ENCODE data around the gene KRT6A. TPM values are rescaled to one million over a fixed set of nuclear protein-coding genes. Genes with fewer than 3 reads are reported as not detected.

KRT6A gene
- polyA plus RNA-seq, 3 donors: not detected

GRCh38 chr12:52534482-52534881 is 41.4 kb upstream of the KRT6A start:
- H3K9ac ChIP-seq (ENCODE audit: insufficient read depth, low read length, poor library complexity, severe bottlenecking): no peak overlapping the region
- no peak overlapping the region for H3K4me3 ChIP-seq (replicated peaks in 1 of 3; ENCODE audit: low read depth in 2 of 3, low read length in 3 of 3)
- no peak overlapping the region for H3K4me3 Mint-ChIP-seq
- DNase-seq: no peak
- peaks cover 0 to 1% (median 0%) of the 10 kb centered on the region in 7 donors for H3K9me3 Mint-ChIP-seq
- H3K27ac Mint-ChIP-seq: no peak overlapping the region
- no peak overlapping the region for H3K4me2 ChIP-seq (replicated peaks; ENCODE audit: extremely low read depth, low read length, poor library complexity, severe bottlenecking)
- H3K36me3 Mint-ChIP-seq: no peaks in the 10 kb centered on the region
- 88% methylated on average over 2 of the region's 5 CpGs for WGBS (ENCODE audit: insufficient coverage)
- no peak overlapping the region for H3K27ac ChIP-seq (ENCODE audit: low read depth in 1 of 2, low read length in 2 of 2)
- H4K20me1 ChIP-seq (ENCODE audit: insufficient read depth, low read length): no peaks in the 10 kb centered on the region
- peaks cover 14% of the 10 kb centered on the region for H3K4me1 Mint-ChIP-seq
- H3K27me3 Mint-ChIP-seq (ENCODE audit: low read depth in 3 of 3): peaks cover 3 to 4% (median 3%) of the 10 kb centered on the region in 3 donors
- no peaks in the 10 kb centered on the region for H3K36me3 ChIP-seq (replicated peaks in 1 of 2; ENCODE audit: control insufficient read depth in 1 of 2, insufficient read depth in 2 of 2, low read length in 2 of 2)
- H3K4me1 ChIP-seq (ENCODE audit: control insufficient read depth in 1 of 2, insufficient read depth in 2 of 2, low read length in 2 of 2): peaks cover 10 to 18% of the 10 kb centered on the region in 2 donors
- TF ChIP-seq CTCF (IDR thresholded peaks at IDR 0.05): no peak
- intact Hi-C loops (cut with micrococcal nuclease): no loop called here
- no peaks in the 10 kb centered on the region for H3K79me2 ChIP-seq (ENCODE audit: insufficient read depth, low read length)
- H2AFZ ChIP-seq (ENCODE audit: insufficient read depth, low read depth, low read length, poor library complexity, severe bottlenecking): no peak overlapping the region
- no peaks in the 10 kb centered on the region for H3K27me3 ChIP-seq (ENCODE audit: control insufficient read depth in 2 of 2, insufficient read depth in 2 of 2, low read length in 2 of 2)
- no peaks in the 10 kb centered on the region for H3K9me3 ChIP-seq (replicated peaks in 1 of 2; ENCODE audit: control insufficient read depth in 1 of 2, insufficient read depth in 1 of 2, low read length in 2 of 2)

- peaks cover 0 to 1% (median 0%) of the 10 kb centered on the region in 7 donors for H3K9me3 Mint-ChIP-seq
- no peaks in the 10 kb centered on the region for H3K9me3 ChIP-seq (replicated peaks in 1 of 2; ENCODE audit: control insufficient read depth in 1 of 2, insufficient read depth in 1 of 2, low read length in 2 of 2)
- H3K36me3 Mint-ChIP-seq: no peaks in the 10 kb centered on the region
- H3K4me2 ChIP-seq (replicated peaks; ENCODE audit: extremely low read depth, low read length, poor library complexity, severe bottlenecking): no peak overlapping the region
- no peak overlapping the region for H3K4me3 Mint-ChIP-seq
- intact Hi-C loops (cut with micrococcal nuclease): no loop called here
- H3K27me3 ChIP-seq (ENCODE audit: control insufficient read depth in 2 of 2, insufficient read depth in 2 of 2, low read length in 2 of 2): no peaks in the 10 kb centered on the region
- H3K36me3 ChIP-seq (replicated peaks in 1 of 2; ENCODE audit: control insufficient read depth in 1 of 2, insufficient read depth in 2 of 2, low read length in 2 of 2): no peaks in the 10 kb centered on the region
- no peaks in the 10 kb centered on the region for H4K20me1 ChIP-seq (ENCODE audit: insufficient read depth, low read length)
- WGBS (ENCODE audit: insufficient coverage): 50% methylated on average over 6 of the region's 10 CpGs
- H3K4me1 ChIP-seq (ENCODE audit: control insufficient read depth in 1 of 2, insufficient read depth in 2 of 2, low read length in 2 of 2): peaks cover 10 to 18% of the 10 kb centered on the region in 2 donors
- H3K9ac ChIP-seq (ENCODE audit: insufficient read depth, low read length, poor library complexity, severe bottlenecking): no peak overlapping the region
- no peak for DNase-seq
- H3K79me2 ChIP-seq (ENCODE audit: insufficient read depth, low read length): no peaks in the 10 kb centered on the region
- no peak for TF ChIP-seq CTCF (IDR thresholded peaks at IDR 0.05)
- H3K27ac ChIP-seq (ENCODE audit: low read depth in 1 of 2, low read length in 2 of 2): peak overlapping the region in 1 of 2 donors; percentile 3
- peaks cover 14% of the 10 kb centered on the region for H3K4me1 Mint-ChIP-seq
- peaks cover 1 to 5% (median 3%) of the 10 kb centered on the region in 3 donors for H3K27me3 Mint-ChIP-seq (ENCODE audit: low read depth in 3 of 3)
- H2AFZ ChIP-seq (ENCODE audit: insufficient read depth, low read depth, low read length, poor library complexity, severe bottlenecking): no peak overlapping the region
- no peak overlapping the region for H3K4me3 ChIP-seq (replicated peaks in 1 of 3; ENCODE audit: low read depth in 2 of 3, low read length in 3 of 3)
- H3K27ac Mint-ChIP-seq: peak overlapping the region in 1 of 7 donors; percentile 30
Measured at GRCh38 chr12:52533686-52534470, 40.8 kb upstream of the KRT6A start.
